Amniotic epithelial cell (primary cell): ENCODE results near the gene NSD1.
"Not testable (repeated sequence)": the region's sequence is repeated elsewhere in the genome, so short reads cannot be mapped to it uniquely, and the experiment has no call there.

ENCODE experiments used
- DNase-seq: peaks from one replicate; pipeline ENCODE4 v3.0.0-alpha.2; 2010; ENCODE audit warnings: low read depth

Gene NSD1

DNA sequence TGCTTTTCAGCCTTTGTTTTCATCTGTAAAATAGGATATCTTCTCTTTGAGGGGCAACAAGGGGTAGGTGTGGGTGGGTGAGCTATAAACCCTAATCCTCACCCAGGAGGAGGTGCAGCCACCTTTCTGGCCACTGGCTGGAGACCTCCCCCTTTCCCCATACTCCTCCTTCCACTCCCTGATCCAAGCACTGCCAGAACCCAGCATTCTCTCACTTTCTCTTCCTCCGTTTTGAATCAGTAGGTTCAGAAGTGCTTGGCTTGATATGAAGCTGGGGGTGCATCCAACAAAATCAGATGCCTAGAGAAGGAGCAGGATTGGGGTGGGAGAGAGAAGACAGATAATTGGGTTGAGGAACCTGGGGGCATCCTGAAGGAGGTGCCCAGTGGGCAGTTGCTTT, 6.8 kb upstream of the NSD1 start:
- no peak for DNase-seq

DNA sequence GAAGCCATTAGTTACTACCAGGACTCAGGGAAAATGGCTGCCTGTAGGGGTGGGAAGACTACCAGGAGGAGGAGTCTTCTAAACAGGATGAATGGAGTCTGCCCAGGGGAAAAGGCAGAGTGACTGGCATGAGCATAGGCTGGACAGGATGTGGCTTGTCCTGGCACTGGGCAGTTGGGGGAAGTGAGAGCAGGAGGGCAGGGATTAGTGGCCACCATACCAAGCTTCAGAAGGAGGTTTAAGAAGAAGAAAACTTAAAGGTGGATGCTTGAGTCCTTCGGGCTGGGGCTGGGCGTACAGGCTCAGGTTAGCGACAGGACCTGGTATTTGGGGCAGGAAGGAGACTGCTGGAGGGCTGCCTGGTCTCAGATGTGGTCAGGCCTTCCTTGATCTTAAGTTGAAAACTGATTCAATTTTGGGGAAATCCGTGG, 5.0 kb upstream of the NSD1 start:
- no peak for DNase-seq

DNA sequence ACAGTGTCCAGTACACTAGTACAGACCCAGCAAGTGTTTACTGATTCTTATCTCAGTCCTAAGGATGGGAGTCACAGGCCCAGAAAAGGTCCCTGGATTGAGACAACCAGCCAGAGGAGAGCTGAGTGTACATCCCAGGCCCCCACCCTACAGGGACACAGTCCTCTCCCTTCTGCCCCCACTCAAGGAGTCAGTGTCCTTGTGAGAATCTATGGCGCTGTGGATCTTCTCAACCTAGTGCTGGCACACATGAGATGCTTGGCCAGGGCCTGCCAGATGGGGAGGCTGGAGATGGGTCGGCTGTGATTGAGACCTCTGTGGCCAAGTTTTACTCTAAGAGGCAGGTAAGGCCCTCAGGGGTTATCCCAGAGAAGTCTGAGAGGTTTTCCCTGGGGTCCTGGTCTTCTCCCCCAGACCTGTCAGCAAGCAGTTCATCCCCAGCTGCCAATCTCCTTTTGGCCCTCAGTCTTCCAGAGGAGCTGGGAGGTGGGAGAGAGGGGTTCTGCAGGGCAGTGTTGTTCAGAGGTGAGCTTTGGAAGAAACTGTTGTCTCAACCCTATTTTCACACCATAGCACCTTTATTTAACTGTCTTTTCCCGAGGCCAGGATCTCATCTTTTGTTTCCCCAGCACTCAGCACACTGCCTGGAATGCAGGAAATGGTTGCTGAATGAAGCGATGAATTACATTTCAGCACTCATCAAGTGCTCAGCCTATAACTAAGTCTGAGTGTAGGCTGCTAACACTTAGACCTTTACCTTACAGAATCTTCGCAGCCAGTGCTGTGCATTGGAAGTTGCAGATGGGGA, 3.2 kb upstream of the NSD1 start:
- DNase-seq, result no peak

DNA sequence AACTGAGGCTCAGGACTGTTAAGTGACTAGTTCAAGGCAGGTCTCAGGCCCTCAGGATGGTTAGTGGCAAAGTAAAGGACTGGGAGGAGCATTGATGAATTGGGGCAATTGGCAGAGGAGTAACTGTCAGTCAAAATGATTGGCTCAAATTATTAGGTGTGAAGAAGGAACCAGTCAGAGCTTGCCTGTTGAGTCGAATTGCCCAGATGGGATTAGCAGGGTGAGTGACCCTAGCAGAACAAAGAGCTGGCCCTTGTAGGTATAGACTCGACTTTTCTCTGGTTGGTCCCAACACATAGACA, 2.6 kb upstream of the NSD1 start:
- no peak for DNase-seq

DNA sequence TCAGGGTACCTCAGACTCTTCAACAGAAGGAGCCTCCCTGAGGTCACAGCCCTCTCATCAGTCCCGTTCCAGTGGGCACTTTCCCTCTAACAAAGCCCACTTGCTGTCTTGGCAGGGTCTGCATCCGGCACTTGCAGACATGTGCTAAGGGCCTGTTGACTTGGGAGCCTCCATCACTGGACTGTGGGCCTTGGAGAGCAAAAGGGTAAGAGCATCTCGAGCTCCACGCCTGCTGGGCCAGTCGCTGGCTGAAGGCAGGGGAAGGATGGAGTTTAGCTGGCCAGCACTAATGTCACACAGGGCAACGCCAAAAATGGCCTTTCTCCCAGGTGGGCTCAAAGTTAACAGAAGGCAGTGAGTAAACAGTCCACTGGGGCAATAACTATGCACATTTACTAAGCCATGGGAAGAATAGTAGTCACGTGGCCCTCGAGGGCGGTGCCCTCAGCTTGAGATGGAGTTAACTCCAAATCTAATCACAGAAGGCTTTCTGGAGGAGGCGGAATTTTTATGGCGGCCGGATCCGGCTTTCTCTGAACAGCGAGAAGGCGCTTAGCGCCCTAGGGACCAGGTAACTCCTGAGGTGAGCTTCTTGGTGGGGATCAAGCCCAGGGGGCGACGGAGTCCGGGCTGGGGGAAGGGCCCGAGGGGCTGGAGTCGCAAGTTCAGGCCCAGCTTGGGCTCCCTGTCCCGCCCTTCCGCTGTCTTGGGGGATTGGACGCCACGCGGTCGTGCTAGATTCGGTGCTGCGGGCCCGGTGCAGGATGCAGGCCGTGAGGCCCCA, 2.0 kb upstream of the NSD1 start:
- DNase-seq, result no peak

DNA sequence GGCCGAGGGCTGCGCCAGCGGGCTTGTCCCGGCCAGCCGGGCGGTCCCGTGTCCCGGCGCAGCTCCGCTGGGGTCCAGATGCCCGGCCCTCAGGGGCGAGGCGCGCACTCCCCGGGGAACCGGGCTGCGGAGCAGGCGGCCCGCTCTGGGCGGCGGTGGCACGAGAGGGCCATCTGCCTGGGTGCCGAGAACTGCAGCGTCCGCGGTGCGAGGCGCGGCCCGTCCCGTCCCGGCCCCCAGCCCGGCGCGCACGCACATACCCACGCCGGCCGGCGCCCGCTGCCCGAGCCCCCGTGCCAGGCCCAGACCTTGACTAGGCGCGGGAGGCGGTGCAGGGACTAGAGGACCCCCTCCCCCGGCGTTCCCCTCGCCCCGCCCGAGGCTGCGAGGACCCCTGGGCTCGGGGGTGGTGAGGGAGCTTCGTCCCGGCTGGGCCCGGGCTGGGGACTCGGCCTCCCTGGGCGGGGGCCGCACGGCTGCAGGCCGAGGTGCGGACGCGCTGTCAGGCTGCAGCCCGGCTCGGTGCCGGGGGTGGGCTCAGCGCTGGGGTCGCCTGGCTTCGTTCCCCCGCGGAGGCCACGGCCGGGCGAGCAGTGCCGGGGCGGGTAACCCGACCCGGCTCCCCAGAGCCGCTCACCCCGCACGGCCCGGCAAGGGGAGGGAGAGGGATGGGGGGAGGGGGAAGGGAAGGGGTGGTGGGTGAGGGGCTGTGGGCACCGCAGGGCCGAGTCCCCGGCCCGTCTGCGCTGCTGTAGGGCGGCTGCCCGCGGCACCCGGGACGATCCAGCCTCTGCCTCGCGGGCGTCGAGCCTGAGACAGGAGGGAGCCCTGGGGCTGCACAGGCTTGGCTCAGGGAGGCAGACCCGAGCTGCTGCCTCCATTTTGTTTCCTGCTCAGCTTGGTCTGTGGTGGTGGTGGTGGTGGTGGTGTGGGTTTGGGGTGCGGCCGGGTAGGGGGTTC, 1.2 kb upstream of the NSD1 start:
- peak; percentile 28 for DNase-seq

DNA sequence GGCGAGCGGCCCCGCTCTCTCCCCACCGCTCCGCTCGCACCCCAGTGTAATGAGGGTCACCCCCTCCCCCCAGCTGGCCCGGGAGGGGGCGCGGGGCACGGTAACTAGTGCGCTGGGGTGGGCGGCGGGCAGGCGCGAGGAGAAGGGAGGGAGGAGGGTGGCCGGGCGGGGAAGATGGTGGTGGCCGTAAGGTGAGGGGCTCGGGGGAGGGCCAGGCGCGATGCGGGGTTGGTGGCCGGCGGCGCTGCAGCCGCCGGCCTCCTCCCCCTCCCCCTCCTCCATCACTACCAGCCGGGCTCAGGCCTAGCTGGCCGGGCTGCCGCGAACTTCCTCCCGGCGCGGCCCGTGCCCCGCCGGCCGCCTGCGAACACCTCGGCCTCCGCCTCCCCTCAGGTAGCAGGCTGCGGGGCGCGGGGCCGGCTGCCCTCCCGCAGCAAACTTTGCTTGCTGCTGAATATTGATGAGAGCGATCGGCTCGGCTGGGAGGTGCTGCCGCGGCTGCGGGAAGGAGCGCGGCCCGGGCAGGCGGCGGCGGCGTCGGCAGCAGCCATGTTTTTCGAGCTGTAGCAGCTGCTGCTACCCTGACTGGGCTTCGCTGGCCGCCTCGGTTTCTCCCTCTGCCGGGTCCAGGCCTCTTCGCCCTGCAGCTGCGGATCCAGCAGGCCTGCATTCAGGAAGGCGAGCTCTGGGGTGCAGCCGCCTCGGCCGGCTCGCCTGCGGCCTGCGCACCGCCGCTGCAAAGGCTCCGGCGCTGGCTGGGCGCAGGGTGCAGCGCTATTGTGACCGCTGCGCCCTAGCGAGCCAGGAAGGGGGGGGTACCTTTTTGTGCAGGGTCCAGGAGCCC, 502 bp downstream of the NSD1 start:
- peak; percentile 50 for DNase-seq

DNA sequence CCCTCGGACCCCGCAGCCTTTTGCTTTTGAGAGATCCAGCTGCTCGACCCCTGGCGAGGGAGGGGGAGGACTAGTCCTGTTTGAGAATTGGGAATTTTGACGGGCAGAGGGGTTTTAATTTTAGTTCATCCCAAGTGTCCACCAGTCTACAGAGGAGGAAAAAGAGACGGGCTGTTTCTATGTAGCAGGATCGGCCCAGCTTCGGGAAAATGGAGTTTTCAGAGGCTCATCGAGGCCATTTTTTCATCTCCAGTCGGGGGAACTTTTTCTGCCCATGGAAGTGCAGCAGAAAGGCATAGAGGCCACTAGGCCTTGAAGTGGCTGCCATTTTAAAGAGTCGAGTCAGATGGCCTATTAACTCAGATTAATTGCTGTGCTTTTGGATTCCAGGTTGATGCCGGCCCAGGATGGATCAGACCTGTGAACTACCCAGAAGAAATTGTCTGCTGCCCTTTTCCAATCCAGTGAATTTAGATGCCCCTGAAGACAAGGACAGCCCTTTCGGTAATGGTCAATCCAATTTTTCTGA, 1.2 kb downstream of the NSD1 start:
- no peak for DNase-seq

DNA sequence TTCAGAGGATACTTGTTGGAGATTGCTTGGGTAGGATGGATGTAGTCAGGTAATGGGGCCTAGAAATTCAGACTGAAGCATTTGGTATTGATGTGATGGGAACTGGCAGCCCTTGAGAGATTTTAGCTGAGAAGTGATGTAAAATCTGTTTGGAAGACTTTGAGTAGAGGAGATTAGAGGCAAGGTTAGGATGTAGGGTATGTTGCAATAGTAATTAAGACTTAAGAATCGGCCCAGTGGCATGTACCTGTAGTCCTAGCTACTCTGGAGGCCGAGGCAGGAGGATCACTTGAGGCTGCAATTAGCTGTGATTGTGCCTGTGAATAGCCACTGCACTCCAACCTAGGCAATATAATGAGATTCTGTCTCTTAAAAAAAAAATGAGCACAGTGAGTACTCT, 6.7 kb downstream of the NSD1 start:
- no peak for DNase-seq

DNA sequence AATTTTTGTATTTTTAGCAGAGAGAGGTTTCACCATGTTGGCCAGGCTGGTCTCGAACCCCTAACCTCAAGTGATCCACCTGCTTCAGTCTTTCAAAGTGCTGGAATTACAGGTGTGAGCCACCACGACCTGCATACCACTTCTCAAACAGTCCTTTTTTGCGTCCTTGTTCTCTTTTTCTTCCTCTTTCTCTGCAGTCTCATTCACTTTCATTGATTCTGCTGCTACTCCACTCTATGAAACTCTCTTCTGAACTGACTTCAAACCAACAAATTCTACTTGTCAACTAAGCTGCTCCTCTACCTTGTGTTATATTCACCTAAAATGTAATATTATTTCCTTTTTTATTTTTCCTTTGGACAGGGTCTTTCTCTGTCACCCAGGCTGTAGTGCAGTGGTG, 7.9 kb downstream of the NSD1 start:
- DNase-seq, result no peak

DNA sequence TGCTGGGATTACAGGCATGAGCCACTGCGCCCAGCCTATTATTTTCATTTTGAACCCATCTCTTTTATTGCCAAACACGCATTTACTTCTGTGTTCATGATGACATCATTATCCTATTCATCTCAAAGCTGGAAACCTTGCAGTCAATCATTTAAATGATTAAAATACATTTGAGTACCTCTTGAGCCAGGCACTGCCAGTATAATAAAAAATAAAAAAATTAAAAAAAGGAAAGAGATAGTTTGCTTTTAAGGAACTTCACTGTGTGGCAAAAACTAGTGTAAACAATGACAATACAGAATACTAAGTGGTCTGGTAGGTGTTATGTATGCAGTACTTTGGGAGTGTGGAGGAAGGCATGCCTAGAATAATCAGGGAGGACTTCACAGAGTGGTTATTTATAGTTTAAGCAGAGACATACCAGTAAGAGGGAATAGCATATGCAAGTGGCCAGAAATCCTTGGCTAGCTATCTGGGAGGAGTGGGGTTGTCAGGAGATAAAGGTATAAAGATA, 8.6 kb downstream of the NSD1 start:
- DNase-seq, result peak; percentile 48

DNA sequence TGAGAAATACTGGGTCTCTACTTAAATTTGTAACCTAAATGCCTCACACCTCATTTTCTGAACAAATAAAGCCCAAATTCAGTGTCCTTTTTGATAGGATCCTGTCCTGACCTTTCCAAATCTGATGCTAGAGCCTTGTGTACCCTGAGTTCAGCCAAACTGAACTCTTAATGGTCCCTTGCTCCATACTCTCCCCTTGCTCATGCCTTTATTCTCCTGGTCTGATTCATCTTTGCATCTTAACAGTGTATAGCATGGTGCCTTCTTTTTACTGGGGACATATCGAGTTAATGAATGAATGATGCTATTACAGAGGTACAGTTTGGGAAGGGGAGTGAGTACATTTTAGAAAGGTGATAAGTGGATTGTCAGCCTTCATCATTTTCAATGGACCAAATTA, 9.2 kb downstream of the NSD1 start:
- no peak for DNase-seq

DNA sequence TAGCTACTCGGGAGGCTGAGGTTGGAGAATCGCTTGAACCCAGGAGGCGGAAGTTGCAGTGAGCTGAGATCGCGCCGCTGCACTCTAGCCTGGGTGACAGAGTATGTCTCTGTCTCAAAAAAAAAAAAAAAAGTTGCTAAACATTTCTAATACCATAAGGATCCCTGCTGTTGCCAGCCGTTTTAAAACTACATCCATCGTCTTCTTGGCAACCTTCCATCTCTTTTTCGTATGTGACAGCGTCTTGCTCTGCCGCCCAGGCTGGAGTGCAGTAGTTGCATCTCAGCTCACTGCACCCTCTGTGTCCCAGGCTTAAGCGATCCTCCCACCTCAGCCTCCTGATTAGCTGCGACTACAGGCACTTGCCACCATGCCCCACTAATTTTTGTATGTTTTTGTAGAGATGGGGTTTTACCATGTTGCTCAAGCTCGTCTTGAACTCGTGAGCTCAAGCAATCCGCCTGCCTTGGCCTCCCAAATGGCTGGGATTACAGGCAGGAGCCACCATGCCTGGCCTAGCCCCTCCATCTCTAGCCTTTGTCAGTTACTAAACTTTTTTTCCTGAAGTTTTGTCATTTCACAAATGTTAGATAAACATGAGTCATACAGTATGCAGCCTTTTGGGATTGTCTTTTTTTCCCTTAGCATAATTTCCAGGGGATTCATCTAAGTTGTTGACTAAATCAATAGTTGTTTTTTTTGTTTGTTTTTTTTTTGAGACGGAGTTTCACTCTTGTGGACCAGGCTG, 13.5 kb downstream of the NSD1 start:
- peak; percentile 23 for DNase-seq

DNA sequence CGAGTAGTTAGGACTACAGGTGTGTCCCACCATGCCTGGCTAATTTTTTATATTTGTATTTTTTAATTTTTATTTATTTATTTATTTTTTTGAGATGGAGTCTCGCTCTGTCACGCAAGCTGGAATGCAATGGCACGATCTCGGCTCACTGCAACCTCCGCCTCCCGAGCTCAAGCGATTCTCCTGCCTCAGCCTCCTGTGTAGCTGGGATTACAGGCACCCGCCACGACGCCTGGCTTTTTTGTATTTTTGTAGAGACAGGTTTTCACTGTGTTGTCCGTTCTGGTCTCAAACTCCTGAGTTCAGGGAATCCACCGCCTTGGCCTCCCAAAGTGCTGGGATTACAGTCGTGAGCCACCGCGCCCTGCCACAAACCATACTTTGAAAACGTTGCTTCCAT, 16.5 kb downstream of the NSD1 start:
- not testable (repeated sequence) for DNase-seq

DNA sequence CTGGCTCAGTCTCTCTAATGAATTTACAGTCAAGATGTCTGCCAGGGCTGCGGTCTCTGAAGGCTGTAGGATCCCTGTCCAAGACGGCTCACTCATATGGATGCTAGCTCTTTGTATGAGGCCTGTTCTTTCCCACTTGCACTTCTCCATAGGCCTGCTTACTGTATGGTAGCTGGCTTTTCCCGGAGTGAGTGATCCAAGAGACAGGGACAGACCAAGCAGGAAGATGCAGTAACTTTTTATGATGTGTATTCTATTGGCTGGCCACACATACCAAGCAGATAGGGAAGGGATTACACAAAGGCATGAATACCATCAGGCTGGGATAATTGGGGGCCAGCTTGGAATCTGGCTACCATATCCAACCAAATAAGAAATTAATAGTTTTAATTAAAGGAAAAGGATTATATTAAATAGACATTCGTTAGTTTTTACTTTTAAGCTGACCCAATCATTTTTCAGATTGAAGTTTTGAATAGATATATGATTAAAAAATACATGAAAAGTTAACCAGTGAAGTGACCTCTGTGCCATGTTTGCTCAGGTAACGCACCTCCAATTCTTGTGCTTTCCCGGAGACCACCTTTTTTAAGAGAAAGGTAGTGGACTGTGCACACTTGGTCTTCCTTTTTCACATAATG, 20.6 kb downstream of the NSD1 start:
- peak; percentile 67 for DNase-seq

DNA sequence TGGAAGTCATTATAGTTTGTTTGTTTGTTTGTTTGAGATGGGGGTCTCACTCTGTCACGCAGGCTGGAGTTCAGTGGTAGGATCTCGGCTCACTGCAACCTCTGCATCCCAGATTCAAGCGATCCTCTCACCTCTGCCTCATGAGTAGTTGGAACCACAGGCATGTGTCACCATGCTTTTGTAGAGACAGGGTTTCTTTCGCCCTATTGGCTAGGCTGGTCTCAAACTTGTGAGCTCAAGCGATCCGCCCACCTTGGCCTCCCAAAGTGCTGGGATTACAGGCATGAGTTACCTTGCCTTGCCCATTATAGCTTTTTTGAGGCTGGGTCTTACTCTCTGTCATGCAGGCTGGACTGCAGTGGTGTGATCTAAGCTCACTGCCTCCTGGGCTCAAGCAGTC, 28.8 kb downstream of the NSD1 start:
- DNase-seq, result no peak

DNA sequence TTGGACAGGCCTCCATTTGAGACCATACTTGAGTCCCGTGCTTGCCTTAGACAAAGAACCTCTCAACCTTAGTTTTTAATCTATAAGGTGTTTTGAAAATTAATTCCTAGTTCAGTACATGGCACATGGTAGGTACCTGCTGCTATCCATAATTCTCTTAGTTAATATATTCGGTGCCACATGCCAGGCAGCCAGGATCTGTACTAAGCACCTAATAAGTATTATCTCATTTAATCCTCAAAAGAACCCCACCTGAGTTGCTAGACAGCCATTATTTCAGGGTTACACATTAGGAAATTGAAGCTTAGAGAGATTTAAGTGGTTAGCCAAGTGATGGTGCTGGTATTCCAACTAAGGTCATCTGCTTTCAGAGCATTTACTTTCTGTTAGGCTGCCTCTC, 29.9 kb downstream of the NSD1 start:
- no peak for DNase-seq

DNA sequence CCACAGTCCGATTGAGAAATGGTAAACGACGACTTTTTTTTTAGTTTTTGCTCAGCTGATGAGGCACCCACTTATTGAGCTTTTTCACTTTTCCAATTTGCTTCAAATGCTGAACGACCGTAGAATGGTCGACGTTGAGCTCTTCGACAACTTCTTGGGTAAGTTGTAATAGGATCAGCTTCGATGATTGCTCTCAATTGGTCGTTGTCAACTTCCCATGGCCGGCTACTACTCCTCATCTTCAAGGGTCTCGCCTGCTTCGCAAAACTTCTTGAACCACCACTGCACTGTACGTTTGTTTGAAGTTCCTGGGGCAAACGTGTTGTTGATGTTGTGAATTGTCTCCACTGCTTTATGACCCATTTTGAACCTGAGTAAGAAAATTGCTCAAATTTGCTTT, 35.7 kb downstream of the NSD1 start:
- no peak for DNase-seq

DNA sequence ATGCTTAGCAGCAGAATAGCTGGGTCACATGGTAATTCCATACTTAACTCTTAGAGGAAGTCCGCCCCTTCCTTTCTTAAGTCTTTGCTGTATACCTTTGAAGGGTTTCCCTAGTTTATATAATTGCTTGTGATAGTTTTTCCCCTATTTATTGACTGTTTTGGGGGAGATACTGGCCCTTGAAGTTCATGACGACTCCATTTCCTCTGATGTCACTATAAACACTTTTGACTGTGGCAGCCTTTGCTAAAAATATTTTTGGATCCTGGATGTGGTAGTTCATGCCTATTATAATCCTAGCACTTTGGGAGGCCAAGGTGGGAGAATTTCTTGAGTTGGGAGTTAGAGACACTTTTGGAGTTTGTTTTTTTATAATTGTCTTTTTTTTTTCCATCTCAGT, 38.4 kb downstream of the NSD1 start:
- DNase-seq, result no peak

DNA sequence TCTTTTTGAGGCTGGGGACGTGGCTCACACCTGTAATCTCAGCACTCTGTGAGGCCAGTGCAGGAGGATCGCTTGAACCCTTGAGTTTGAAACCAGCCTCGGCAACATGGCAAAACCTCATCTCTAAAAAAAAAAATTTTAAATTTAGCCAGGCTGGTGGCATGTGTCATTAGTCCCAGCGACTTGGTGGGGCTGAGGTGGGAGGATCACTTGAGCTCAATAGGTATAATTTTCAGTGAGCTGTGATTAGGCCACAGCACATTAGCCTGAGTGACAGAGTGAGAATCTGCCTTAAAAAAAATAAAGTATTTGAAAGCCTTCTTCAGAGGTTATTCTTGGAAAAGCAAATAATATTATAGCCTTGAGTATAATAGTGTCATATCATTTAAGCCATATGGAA, 41.8 kb downstream of the NSD1 start:
- DNase-seq, result no peak
